Sigmoid colon (tissue), 7 donors: ENCODE results near the gene SERPINB5. TPM values are rescaled to one million over a fixed set of nuclear protein-coding genes. Genes with fewer than 3 reads are reported as not detected.

Experiments
- DNase-seq: peaks from one replicate; pipeline ENCODE4 v3.0.0-alpha.2; 2019
- H3K27ac ChIP-seq, 4 donors: fragments of 200-600 bp; sonication (generic); one replicate each; pipeline ENCODE4 v1.5.1; 2016 to 2019; ENCODE audit warnings: mild to moderate bottlenecking in 1 of 4
- H3K27me3 ChIP-seq, 3 donors: fragments of 200-600 bp; sonication (generic); one replicate each; pipeline ENCODE4 v1.5.1; 2019; ENCODE audit warnings: mild to moderate bottlenecking in 1 of 3
- H3K36me3 ChIP-seq, 4 donors: fragments of 200-600 bp; sonication (generic); one replicate each; pipeline ENCODE4 v1.5.1; 2016 to 2019
- H3K4me1 ChIP-seq, 4 donors: fragments of 200-600 bp; sonication (generic); one replicate each; pipeline ENCODE4 v1.5.1; 2017 to 2019
- H3K4me3 ChIP-seq, 4 donors: fragments of 200-600 bp; sonication (generic); one replicate each; pipeline ENCODE4 v1.5.1; 2017 to 2019; ENCODE audit warnings: mild to moderate bottlenecking in 2 of 4, moderate library complexity in 1 of 4
- H3K9me3 ChIP-seq, 4 donors: fragments of 200-600 bp in 3 of 4; sonication (generic) in 3 of 4; one replicate each; pipeline versions ENCODE4 v1.5.1 to v1.6.1; 2013 to 2019
- EP300 ChIP-seq, 4 donors: sonication (generic); formaldehyde crosslinking; IDR thresholded peaks; one replicate each; pipeline ENCODE4 v1.6.1; 2017; ENCODE audit warnings: antibody characterized with exemption in 4 of 4
- POLR2A ChIP-seq, 2 donors: fragments of 450-650 bp; IDR thresholded peaks; one replicate each; pipeline ENCODE4 v1.6.1; 2016; ENCODE audit warnings: antibody characterized with exemption in 2 of 2, mild to moderate bottlenecking in 2 of 2, moderate library complexity in 2 of 2
- POLR2AphosphoS5 ChIP-seq, 4 donors: sonication (generic); formaldehyde crosslinking; IDR thresholded peaks; one replicate each; pipeline ENCODE4 v1.6.1; 2017; ENCODE audit warnings: antibody characterized with exemption in 4 of 4
- WGBS, 2 donors: extraction: QIAGEN DNeasy Blood & Tissue Kit; methylation state at CpG; one replicate each; pipeline ENCODE4 v1.1.7; 2013; 5-methylcytosine and 5-hydroxymethylcytosine counted together
- intact Hi-C: fragments of 100-400 bp; cut with DNase I; formaldehyde crosslinking; loops from one replicate; pipeline ENCODE4 v1.15.1; 2023
- polyA plus RNA-seq, 3 donors: library from polyadenylated mRNA; stranded (reverse); fragments of 200-250 nt; gene quantifications; one replicate each; pipeline ENCODE4 v1.2.3, GENCODE V29; 2013
- total RNA-seq, 4 donors: library from RNA; depleted of rRNA; stranded (reverse); fragments of >200 nt; gene quantifications; one replicate each; pipeline ENCODE4 v1.1.0, GENCODE V29; 2016
- TF ChIP-seq, protein P1 (sequence below), 4 experiments: fragments of 450-650 bp in 3 of 4; fragments of 200-600 bp in 1 of 4; IDR thresholded peaks; one replicate each; pipeline ENCODE4 v1.5.1; 2016 to 2019; ENCODE audit warnings: antibody characterized with exemption in 4 of 4, mild to moderate bottlenecking in 3 of 4, moderate library complexity in 2 of 4
- donor health status: healthy with polysubstance abuse.
- donor health status: Bipolar disorder and iron deficiency.
- donor health status: healthy.

Gene SERPINB5
- total and polyA plus RNA-seq, 7 donors, result 1.2 to 2.9 (median 1.6) TPM; not detected in 4

DNA sequence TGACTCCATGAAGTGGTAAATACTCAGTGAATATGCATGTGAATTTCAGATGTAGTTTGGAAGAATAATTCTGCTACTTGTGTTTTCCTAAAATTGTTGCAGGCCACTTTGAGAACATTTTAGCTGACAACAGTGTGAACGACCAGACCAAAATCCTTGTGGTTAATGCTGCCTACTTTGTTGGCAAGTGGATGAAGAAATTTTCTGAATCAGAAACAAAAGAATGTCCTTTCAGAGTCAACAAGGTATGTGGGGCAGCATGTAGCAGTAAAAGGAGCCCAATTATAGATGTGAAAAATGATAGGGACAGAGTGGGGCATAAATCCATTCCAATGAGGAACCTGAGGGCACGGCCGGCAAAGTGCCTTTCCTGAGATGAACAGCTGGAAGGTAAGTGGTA lies 16.1 kb downstream of the SERPINB5 start:
- H3K4me1 ChIP-seq, result peaks cover 0 to 30% (median 18%) of the 10 kb centered on the region in 4 donors
- intact Hi-C loops, result no loop called here
- TF ChIP-seq, protein P1, sequence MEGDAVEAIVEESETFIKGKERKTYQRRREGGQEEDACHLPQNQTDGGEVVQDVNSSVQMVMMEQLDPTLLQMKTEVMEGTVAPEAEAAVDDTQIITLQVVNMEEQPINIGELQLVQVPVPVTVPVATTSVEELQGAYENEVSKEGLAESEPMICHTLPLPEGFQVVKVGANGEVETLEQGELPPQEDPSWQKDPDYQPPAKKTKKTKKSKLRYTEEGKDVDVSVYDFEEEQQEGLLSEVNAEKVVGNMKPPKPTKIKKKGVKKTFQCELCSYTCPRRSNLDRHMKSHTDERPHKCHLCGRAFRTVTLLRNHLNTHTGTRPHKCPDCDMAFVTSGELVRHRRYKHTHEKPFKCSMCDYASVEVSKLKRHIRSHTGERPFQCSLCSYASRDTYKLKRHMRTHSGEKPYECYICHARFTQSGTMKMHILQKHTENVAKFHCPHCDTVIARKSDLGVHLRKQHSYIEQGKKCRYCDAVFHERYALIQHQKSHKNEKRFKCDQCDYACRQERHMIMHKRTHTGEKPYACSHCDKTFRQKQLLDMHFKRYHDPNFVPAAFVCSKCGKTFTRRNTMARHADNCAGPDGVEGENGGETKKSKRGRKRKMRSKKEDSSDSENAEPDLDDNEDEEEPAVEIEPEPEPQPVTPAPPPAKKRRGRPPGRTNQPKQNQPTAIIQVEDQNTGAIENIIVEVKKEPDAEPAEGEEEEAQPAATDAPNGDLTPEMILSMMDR (IDR thresholded peaks at IDR 0.05), result no peak
- no peak for TF ChIP-seq POLR2A (IDR thresholded peaks at IDR 0.05)
- no peak for TF ChIP-seq EP300 (IDR thresholded peaks at IDR 0.05)
- TF ChIP-seq POLR2AphosphoS5 (IDR thresholded peaks at IDR 0.05), result no peak
- WGBS, 2 donors, result 79 to 83% methylated on average over 3 of the region's 3 CpGs
- DNase-seq, result no peak
- H3K36me3 ChIP-seq, result no peaks in the 10 kb centered on the region
- no peaks in the 10 kb centered on the region for H3K9me3 ChIP-seq
- H3K27ac ChIP-seq, result peak overlapping the region in 1 of 4 donors; percentile 42
- no peaks in the 10 kb centered on the region for H3K27me3 ChIP-seq
- no peak overlapping the region for H3K4me3 ChIP-seq

GRCh38 chr18:63495675-63496074 lies 18.9 kb downstream of the SERPINB5 start:
- Histone ChIP-seq H3K36me3 (no peaks in the 10 kb centered on the region), H3K4me1 (peaks cover 0 to 8% (median 0%) of the 10 kb centered on the region in 4 donors), H3K27ac (no peak overlapping the region), H3K9me3 (no peaks in the 10 kb centered on the region), H3K27me3 (no peaks in the 10 kb centered on the region), H3K4me3 (no peak overlapping the region)
- TF ChIP-seq POLR2AphosphoS5 (IDR thresholded peaks at IDR 0.05) (no peak), POLR2A (IDR thresholded peaks at IDR 0.05) (no peak), EP300 (IDR thresholded peaks at IDR 0.05) (no peak)
- TF ChIP-seq, protein P1 (IDR thresholded peaks at IDR 0.05), result no peak
- DNase-seq, result no peak
- intact Hi-C loops, result no loop called here
- 68 to 86% methylated on average over 2 of the region's 2 CpGs for WGBS, 2 donors

GRCh38 chr18:63505566-63506335 lies 29.0 kb downstream of the SERPINB5 start:
- Histone ChIP-seq H3K9me3 (no peaks in the 10 kb centered on the region), H3K4me3 (no peak overlapping the region), H3K27ac (no peak overlapping the region), H3K27me3 (no peaks in the 10 kb centered on the region), H3K4me1 (no peaks in the 10 kb centered on the region), H3K36me3 (no peaks in the 10 kb centered on the region)
- WGBS, 2 donors, result 32 to 53% methylated on average over 2 of the region's 2 CpGs
- intact Hi-C loops, result loop anchor here (10.0 kb wide), 2 partner anchors 141 to 491 kb away; partner anchors contain the start of gene KDSR
- DNase-seq, result no peak
- no peak for TF ChIP-seq POLR2AphosphoS5 (IDR thresholded peaks at IDR 0.05)
- TF ChIP-seq, protein P1 (IDR thresholded peaks at IDR 0.05), result peak in 3 of 4 experiments; percentile 25 to 55 (median 39)

GRCh38 chr18:63506336-63506646 lies 29.5 kb downstream of the SERPINB5 start:
- no peaks in the 10 kb centered on the region for H3K9me3 ChIP-seq
- H3K27ac ChIP-seq, result no peak overlapping the region
- no peaks in the 10 kb centered on the region for H3K27me3 ChIP-seq
- WGBS, 2 donors, result 59 to 64% methylated on average over 3 of the region's 3 CpGs
- no peak for TF ChIP-seq EP300 (IDR thresholded peaks at IDR 0.05)
- TF ChIP-seq POLR2AphosphoS5 (IDR thresholded peaks at IDR 0.05), result no peak
- TF ChIP-seq, protein P1 (IDR thresholded peaks at IDR 0.05), result no peak
- TF ChIP-seq POLR2A (IDR thresholded peaks at IDR 0.05), result no peak
- no peak overlapping the region for H3K4me3 ChIP-seq
- H3K36me3 ChIP-seq, result no peaks in the 10 kb centered on the region
- intact Hi-C loops, result loop anchor here (10.0 kb wide), 2 partner anchors 141 to 491 kb away; partner anchors contain the start of gene KDSR
- no peak for DNase-seq
- H3K4me1 ChIP-seq, result no peaks in the 10 kb centered on the region
